Stimulated activated CD4-positive, alpha-beta T cell treated with anti-CD3 and anti-CD28 coated beads, Interleukin-2, amount 100 ng/mL, for 4 hours (primary cell): Measurements from ENCODE around the gene GPR107.

Source experiments
- DNase-seq: peaks from one replicate; pipeline ENCODE4 v3.0.0-alpha.2; 2020; ENCODE audit warnings: low read depth

Gene GPR107

DNA sequence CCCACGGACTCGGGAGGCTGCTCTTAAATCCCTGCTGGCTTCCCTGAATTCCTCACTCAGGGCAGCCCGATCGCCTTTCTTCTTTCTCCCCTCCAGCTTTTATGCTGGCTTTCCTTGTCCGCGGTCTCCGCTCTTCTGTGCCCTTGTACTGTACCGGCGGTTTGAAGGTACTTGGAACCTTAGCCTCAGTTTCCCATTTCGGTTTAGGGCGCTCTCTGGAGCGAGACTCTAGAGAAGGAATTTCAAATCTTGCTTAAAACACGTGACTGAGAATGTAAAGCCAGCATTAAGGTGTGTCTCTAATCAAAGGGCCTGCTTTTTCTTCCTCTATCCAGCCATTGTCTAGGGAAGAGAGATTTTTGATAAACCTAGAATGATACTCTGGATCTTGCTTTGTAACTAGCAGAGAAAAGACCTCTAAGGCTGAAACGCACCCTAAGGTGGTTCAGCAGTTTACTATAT, 650 bp downstream of the GPR107 start:
- no peak for DNase-seq

DNA sequence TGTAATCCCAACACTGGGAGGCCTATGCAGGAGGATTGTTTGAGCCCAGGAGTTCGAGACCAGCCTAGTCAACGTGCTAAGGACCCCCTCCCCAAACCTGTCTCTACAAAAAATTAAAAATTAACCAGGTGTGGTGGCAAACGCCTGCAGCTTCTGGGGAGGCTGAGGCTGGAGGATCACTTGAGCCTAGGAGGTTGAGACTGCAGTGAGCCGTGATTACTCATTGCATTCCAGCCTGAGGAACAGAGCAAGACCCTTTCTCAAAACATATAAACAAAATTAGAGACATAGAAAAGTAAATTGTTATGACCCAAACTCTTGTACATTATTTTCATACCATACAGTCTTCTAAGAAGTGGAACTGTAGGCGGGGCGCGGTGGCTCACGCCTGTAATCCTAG, 1.1 kb downstream of the GPR107 start:
- no peak for DNase-seq

GRCh38 chr9:130058154-130058553, 4.4 kb downstream of the GPR107 start:
- no peak for DNase-seq

GRCh38 chr9:130058887-130059286, 5.2 kb downstream of the GPR107 start:
- DNase-seq: no peak

DNA sequence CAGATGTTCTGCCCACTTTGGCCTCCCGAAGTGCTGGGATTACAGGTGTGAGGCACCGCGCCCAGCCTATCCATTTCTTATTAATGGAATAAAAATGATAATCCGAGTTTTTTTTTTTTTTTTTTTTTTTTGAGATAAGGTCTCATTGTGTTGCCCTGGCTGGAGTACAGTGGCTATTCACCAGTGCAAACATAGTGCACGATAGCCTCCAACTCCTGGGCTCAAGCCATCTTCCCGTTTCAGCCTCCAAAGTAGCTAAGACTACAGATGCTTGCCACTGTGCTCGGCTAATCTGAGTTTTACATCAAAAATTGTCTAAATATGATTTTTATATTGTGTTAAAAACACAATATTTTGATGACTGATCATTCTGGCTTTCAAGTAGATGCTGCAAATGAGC, 6.6 kb downstream of the GPR107 start:
- no peak for DNase-seq

- no peak for DNase-seq
These were observed 9.0 kb downstream of the GPR107 start for GRCh38 chr9:130062750-130063149.

DNA sequence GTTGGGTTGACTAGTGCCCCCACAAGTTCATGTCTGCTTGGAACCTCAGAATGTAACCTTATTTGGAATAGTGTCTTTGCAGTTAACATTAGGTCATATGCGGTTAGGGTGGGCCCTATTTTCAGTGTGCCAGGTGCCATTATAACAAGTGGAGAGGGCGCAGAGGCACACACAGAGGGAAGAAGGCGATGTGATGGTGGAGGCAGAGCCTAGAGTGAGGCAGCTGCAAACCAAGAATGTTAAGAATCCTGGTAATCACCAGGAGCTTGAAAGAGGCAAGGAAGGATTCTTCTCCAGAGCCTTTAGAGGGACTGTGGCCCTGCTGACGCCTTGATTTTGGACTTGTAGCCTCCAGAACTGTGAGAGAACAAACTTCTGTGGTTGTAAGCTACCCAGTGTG, 10.9 kb downstream of the GPR107 start:
- no peak for DNase-seq

DNA sequence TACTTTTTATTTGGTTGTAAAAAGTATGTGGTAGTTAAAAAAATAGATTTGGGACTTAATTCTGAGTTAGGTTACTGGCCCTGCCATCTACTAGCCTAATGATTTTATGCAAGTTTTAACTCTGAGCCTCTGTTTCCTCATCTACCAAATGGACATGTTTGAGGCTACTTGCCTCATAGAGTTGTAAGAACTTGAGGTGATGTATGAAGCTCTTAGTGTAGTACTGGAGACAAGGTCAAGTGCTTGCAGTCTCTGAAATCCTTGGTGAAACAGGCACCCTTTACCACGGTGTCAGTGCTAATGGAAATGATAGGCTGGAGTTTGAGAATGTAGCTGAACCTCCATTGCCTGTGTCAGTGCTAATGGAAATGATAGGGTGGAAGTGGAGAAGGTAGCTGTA, 15.3 kb downstream of the GPR107 start:
- DNase-seq: no peak

- DNase-seq: no peak
These were observed 19.0 kb downstream of the GPR107 start for GRCh38 chr9:130072515-130073235.

- no peak for DNase-seq
These were observed 19.7 kb downstream of the GPR107 start for GRCh38 chr9:130073373-130073772.

DNA sequence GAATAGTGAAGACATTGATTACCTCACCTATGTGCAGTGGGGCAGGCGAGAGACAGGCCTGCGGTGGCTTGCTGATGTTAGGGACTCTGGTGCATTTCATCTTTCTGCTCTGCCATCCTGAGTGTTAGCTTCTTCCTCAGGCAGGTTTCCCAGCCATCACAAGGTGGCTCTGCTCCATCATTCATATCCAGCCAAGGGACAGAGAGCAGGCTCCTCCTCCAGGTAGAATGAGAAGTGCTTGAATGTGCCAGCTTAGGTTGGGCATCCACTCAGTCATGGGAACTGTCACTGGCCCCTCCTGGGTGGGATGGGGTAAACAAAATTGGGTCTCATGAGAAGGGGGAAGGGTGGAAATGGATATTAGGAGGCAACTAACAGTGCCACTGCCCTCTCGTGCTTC, 24.8 kb downstream of the GPR107 start:
- DNase-seq: no peak

DNA sequence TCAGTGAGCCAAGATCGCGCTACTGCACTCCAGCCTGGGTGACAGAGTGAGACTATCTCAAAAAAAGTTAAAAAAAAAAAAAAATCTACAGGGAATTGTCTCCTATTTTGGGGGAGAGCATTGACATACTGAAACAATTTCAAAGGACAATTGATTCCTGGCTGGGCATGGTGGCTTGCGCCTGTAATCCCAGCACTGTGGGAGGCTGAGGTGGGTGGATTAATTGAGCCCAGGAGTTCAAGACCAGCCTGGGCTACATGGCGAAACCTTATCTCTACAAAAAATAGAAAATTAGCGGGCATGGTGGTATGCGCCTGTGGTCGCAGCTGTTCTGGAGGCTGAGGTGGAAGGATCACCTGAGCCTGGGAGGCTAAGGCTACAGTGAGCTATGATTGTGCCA, 30.6 kb downstream of the GPR107 start:
- DNase-seq: no peak

- DNase-seq: no peak
These were observed 34.3 kb downstream of the GPR107 start for GRCh38 chr9:130088051-130088450.

- DNase-seq: no peak
These were observed 35.4 kb downstream of the GPR107 start for GRCh38 chr9:130089141-130089540.

DNA sequence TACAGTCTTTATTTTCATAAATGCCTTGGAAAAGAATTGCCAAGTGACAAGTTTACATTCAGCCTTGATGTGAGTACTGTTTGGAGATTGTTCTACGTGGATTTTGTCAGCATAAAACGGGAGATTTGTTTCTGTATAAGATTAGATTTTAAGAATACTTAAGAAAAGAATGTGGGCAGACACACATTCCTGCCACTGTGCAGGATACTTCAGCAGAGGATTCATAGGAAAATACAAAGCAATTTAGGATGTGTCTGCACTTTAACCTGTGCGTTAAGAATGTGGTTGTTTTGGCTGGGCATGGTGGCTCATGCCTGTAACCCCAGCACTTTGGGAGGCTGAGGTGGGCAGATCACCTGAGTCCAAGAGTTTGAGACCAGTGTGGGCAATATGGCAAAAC, 37.2 kb downstream of the GPR107 start:
- DNase-seq: no peak

- no peak for DNase-seq
These were observed 39.2 kb downstream of the GPR107 start for GRCh38 chr9:130092910-130093309.

- no peak for DNase-seq
These were observed 42.2 kb downstream of the GPR107 start for GRCh38 chr9:130095872-130096271.

- no peak for DNase-seq
These were observed 47.0 kb downstream of the GPR107 start for GRCh38 chr9:130100681-130101080.

GRCh38 chr9:130101915-130102314, 48.2 kb downstream of the GPR107 start:
- DNase-seq: no peak

DNA sequence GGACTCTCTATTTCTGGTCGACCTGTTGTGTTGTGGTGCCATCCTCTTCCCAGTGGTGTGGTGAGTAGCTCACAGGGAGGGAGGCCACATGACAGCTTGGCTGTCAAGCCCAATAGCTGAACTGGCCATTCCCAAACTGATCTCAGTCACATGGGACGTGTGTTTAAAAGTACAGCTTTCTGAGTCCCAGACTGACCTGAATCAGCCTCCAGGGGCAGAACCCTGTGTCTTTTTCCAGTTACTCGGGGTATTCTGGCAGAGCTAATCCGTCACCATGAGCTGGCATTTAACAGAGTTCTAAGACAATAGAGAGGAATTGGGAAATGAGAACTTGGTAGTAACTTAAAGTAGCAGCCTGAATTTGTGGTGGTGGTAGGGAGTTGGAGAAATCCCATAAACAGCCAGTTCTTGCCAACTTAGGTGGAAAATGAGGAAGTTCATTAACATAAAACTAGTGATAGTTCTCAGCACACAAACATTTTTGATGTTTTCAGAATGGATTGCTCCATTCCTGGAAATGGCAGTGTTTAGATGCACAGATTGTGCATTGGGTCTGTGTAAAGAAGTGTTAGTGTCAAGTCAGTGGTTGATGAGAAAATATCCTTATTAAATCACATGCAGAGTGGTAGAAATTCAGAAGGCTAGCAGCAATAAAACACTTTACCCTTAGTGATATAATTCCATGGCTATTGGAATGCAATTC, 50.9 kb downstream of the GPR107 start:
- no peak for DNase-seq

DNA sequence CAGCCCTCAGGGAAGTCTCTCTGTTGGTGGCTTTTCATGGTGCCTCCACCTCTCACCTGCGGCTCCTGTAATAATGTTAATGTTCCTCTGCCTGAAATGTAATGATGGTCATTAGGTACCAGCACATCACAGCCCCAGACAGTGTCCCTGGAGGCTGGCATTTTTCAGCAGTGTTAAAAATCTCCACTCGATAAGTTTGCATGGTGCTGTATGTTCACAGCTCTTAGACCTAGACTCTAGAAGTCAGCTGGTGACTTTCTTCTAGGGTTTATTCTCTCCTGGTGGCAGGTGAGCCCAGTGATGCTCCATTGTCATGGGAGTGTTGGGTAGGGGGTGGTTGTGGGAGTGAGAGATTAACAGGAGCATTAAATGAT, 53.1 kb downstream of the GPR107 start:
- no peak for DNase-seq

DNA sequence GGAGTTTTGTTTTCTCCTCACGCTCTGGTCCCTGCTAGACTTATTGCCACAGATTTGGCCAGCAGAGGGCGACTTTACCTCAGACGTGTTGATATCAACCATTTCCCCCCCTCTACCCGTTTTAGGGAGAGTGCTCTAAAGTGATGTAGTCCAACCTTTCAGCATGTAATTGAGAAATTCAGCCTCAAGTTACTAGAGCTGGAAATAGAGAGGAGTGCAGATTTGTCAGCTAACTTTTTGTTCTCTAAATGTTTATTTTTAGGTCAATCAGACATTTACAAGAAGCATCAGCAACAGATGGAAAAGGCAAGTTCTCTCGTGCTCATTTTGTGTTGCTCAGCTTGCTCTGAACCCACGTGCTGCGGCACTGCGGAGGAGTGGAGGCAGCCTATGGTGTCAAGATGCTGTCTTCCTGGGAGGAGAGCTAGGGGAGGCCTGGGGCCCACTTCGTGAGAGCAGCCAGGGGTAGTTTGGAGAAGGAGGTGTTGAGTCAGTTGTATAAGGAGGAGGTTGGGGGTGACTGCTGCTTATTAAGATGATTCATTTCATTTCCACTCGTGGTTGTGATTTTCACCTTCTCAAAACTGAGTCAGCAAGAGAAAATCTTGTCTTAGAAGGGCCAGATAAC, 53.6 kb downstream of the GPR107 start:
- DNase-seq: peak; percentile 82

GRCh38 chr9:130107955-130108354, 54.2 kb downstream of the GPR107 start:
- DNase-seq: no peak
